ENCODE data around the gene TBC1D22A.

TBC1D22A gene

DNA sequence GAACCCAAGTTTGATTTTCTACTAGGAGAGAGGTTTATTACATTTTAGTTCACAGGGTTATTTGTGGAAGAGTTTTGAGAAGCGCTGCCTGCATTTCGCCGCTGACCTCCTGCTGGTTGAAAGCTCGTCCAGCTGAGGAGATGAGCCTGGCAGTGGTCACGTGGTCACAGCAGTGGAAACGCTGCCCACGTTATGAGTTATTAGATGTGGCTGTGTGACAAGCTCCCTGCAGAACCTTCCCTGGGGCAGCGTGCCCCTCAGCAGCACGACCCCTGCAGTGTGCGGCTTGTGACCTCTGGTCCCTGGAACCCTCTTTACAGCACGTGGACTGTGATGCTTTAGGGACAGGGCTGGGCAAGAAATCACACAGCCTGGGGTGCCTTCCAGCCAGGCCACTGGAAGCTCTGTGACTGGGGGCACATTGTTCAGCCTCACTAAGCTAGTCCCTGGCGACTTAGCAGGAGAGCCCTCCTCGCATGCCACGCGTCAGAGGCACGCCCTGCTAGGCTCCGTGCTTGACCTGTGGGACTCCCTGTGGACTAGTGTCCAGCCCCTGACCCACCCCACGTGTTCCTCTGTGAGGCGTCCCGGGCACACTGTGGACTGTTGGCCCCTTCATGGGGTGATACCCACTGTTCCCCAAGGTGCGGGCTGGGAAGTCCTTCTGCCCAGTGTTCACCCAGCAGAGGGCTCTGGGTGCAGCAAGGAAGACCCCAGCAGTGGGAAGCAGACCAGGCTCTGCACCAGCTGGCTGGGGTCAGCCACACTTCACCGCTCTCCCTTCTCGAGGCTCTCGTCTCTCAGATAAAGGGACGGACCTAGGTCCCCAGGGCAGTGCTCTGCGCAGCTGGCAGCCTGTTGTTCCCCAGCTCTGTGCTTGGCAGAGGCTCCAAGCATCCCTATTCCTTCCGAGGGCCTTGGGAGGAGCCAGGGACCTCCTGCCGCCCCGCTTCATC lies 349.5 kb downstream of the TBC1D22A start:
- TF ChIP-seq CTCF (IDR thresholded peaks at IDR 0.05; ENCODE audit: low read length, missing control alignments) = no peak
- no peak overlapping the region for H3K4me3 ChIP-seq (replicated peaks; ENCODE audit: low read depth, low read length)
- no peak for DNase-seq (ENCODE audit: low read depth)

DNA sequence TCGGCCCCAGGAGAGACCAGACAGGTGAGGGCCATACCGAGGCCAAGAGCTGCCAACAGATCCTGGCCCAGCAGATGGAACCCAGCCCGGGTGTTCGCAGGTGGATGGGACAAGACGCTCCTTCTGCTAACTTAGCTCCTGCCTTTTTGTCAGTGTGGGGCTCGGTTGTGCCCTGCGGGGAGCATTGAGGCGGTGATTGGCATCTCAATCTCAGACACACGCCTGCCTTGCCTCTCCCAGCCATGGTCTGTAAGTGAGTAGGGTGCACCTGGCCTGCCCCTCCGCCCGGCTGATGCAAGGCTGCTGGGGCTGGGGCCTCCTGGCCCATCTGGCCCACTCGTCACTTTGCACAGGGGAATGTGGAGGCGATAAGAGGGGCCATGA lies 350.1 kb downstream of the TBC1D22A start:
- TF ChIP-seq CTCF (IDR thresholded peaks at IDR 0.05; ENCODE audit: low read length, missing control alignments) = no peak

DNA sequence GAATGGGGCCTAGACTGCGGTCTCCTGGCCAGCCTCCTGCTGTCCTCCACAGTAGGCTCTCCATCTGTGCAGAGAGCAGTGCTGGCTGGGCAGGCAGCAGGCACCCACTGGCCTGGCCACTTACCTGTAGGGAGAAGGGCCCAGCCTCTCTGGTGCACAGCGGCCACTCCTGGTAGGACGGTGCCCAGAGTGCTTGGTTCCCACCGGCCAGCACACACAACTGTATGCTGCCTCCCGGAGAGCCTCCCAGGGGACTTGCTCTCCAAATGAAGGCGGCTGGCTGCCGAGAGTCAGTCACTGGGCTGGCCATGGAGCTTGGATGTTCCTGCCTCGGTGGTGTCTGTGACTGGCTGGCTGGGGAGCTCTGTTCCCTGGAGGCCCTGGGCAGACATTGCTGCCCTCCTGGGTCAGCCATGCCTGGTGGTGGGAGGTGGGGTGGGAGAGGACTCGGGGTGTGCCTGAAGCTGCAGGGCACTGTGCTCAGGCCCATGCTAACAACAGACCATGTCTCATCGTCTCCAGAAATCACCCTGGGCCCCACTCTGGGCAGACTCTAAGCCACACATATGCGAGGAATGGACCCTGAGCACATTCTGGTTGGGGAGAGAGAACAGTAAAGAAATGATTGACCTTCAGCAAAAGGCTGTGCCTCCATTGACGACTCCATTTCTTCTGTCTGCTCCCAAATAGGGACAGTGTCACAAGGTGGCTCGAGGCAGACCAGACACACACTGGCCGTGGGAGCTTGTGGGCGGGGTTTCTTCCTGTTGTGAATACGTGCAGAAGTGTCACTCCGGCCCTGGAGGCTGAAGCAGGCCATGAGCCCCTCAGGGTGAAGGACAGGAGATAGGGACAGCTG lies 350.8 kb downstream of the TBC1D22A start:
- TF ChIP-seq CTCF (IDR thresholded peaks at IDR 0.05; ENCODE audit: low read length, missing control alignments) = no peak
- H3K4me3 ChIP-seq (replicated peaks; ENCODE audit: low read depth, low read length) = no peak overlapping the region
- DNase-seq (ENCODE audit: low read depth) = no peak

More for the DNA sequence above, 350.1 kb downstream of the TBC1D22A start:
- H3K4me3 ChIP-seq (replicated peaks; ENCODE audit: low read depth, low read length) = no peak overlapping the region
- no peak for DNase-seq (ENCODE audit: low read depth)

DNA sequence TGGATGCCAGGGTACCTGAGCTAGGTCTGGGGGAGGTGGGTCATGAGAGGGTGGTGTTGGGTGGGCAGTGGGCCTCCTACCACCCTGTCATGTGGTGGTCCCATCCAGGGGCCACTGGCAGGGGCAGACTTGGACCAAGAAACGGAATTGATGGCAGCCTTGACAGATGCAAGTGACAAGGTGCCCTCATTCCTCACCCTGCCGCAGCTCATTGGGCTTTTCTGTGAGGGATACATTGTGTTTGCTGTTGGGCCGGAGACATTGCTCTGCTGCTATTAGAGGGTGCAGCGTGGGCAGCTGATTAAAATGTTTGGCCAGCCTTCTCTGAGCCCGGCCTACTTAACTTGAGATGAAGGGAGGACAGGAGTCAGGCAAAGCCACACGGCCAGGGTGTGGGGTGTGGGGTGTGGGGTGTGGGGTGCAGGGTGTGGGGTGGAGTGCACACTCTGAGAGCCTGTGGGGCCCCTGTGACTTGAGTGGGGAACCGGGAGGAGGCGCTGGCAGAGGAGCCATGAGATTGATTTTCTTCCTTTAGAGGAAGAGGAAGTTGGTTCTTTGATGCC lies 351.5 kb downstream of the TBC1D22A start:
- H3K4me3 ChIP-seq (replicated peaks; ENCODE audit: low read depth, low read length) = no peak overlapping the region
- DNase-seq (ENCODE audit: low read depth) = no peak
- TF ChIP-seq CTCF (IDR thresholded peaks at IDR 0.05; ENCODE audit: low read length, missing control alignments) = no peak

- no peak for DNase-seq (ENCODE audit: low read depth)
- no peak for TF ChIP-seq CTCF (IDR thresholded peaks at IDR 0.05; ENCODE audit: low read length, missing control alignments)
- H3K4me3 ChIP-seq (replicated peaks; ENCODE audit: low read depth, low read length) = no peak overlapping the region
Observed at GRCh38 chr22:47114813-47115517, 352.5 kb downstream of the TBC1D22A start.

GRCh38 chr22:47115518-47115890 lies 353.1 kb downstream of the TBC1D22A start:
- no peak for DNase-seq (ENCODE audit: low read depth)

More at GRCh38 chr22:47115518-47115890, 353.1 kb downstream of the TBC1D22A start:
- no peak overlapping the region for H3K4me3 ChIP-seq (replicated peaks; ENCODE audit: low read depth, low read length)
- TF ChIP-seq CTCF (IDR thresholded peaks at IDR 0.05; ENCODE audit: low read length, missing control alignments) = no peak
